GM12878 (cell line): ENCODE results near the gene HEATR1. TPM values are rescaled to one million over a fixed set of nuclear protein-coding genes. Genes with fewer than 3 reads are reported as not detected.

Source experiments
- ATAC-seq: fragments of 200-7000 bp; cut with Tn5 transposase; 3 replicates; pipeline ENCODE4 v1.9.1; 2020; ENCODE audit warnings: mild to moderate bottlenecking, moderate library complexity
- BruUV-seq: library from RNA; stranded (reverse); fragments of 400-500 nt; replicated peaks from 2 replicates; lab custom pipeline; 2021; lab: Mats Ljungman, UMichigan
- CTCF ChIA-PET: fragments of 300-600 bp; sonication (Branson Sonifier 250); formaldehyde crosslinking; extraction: SDS; loops from one replicate; lab custom pipeline; 2021; ENCODE audit warnings: inconsistent platforms; lab: Yijun Ruan, JAX
- POLR2A ChIA-PET: fragments of 350-600 bp; formaldehyde crosslinking; extraction: SDS; loops from one replicate; lab custom pipeline; 2021; ENCODE audit warnings: inconsistent platforms; lab: Charles Lee
- RAD21 ChIA-PET: fragments of 300-600 bp; sonication (Branson Sonifier 250); formaldehyde crosslinking; loops from one replicate; lab custom pipeline; 2023; ENCODE audit warnings: antibody characterized with exemption; ENCODE audit not compliant: unreplicated experiment; lab: Charles Lee
- SMC1A ChIA-PET: fragments of 300-600 bp; sonication (Branson Sonifier 250); formaldehyde crosslinking; loops from one replicate; lab custom pipeline; 2023; ENCODE audit not compliant: unreplicated experiment, uncharacterized antibody; lab: Charles Lee
- DNase-seq: peaks from one replicate; pipeline ENCODE4 v3.0.0-alpha.2; 2011; ENCODE audit warnings: low read depth, low spot score
- FAIRE-seq: peaks from 3 replicates; lab custom pipeline; 2011; peaks lifted over from hg19 to GRCh38; lab: Jason Lieb, UNC
- H2AFZ ChIP-seq: 2 replicates; pipeline ENCODE4 v1.6.0; 2011; ENCODE audit warnings: low read depth, low read length, control low read depth; ENCODE audit not compliant: control insufficient read depth
- H3K27ac ChIP-seq: 2 replicates; pipeline ENCODE4 v1.5.1; 2011; ENCODE audit warnings: control low read depth; ENCODE audit not compliant: control insufficient read depth, insufficient read depth
- H3K27me3 ChIP-seq, 2 experiments: replicated peaks in 1 of 2; 2 replicates each; pipeline versions ENCODE4 v1.6.0 to v1.6.1; 2011; ENCODE audit warnings: low read length in 1 of 2; ENCODE audit not compliant: control insufficient read depth in 2 of 2, insufficient read depth in 2 of 2
- H3K36me3 ChIP-seq, 2 experiments: 2 replicates each; pipeline ENCODE4 v1.5.1; 2011; ENCODE audit warnings: low read length in 1 of 2; ENCODE audit not compliant: control insufficient read depth in 2 of 2, insufficient read depth in 2 of 2
- H3K4me1 ChIP-seq: 2 replicates; pipeline ENCODE4 v1.6.1; 2011; ENCODE audit warnings: mild to moderate bottlenecking, low read length, moderate library complexity, mixed read lengths; ENCODE audit not compliant: control insufficient read depth, insufficient read depth
- H3K4me2 ChIP-seq: 2 replicates; pipeline ENCODE4 v1.6.0; 2011; ENCODE audit warnings: control low read depth; ENCODE audit not compliant: control insufficient read depth, insufficient read depth
- H3K4me3 ChIP-seq: fragments of 200-600 bp; sonication (generic); 2 replicates; pipeline ENCODE4 v1.5.1; 2016
- H3K79me2 ChIP-seq: 2 replicates; pipeline ENCODE4 v1.6.0; 2011; ENCODE audit warnings: low read length; ENCODE audit not compliant: control insufficient read depth, insufficient read depth
- H3K9ac ChIP-seq: 2 replicates; pipeline ENCODE4 v1.8.0; 2011; ENCODE audit warnings: low read length, control low read depth, mixed read lengths; ENCODE audit not compliant: control insufficient read depth, insufficient read depth
- H3K9me3 ChIP-seq: replicated peaks from 3 replicates; pipeline ENCODE4 v1.5.1; 2011; ENCODE audit warnings: mild to moderate bottlenecking, low read length; ENCODE audit not compliant: control insufficient read depth, insufficient read depth
- H4K20me1 ChIP-seq: 2 replicates; pipeline ENCODE4 v1.6.0; 2011; ENCODE audit not compliant: control insufficient read depth, insufficient read depth
- CHD4 ChIP-seq: fragments of 200-600 bp; sonication (generic); IDR thresholded peaks from 2 replicates; pipeline ENCODE4 v1.6.1; 2016; ENCODE audit warnings: mild to moderate bottlenecking
- ETV6 ChIP-seq, 2 experiments: fragments of 450-650 bp in 1 of 2; IDR thresholded peaks in 1 of 2; conservative IDR thresholded peaks in 1 of 2; 2 replicates each; pipeline ENCODE4 v1.6.1; 2014; ENCODE audit warnings: antibody characterized with exemption in 1 of 2, borderline replicate concordance in 1 of 2, low read depth in 1 of 2, mild to moderate bottlenecking in 1 of 2, moderate library complexity in 1 of 2
- FOXM1 ChIP-seq: IDR thresholded peaks from 2 replicates; pipeline ENCODE4 v1.6.1; 2012; ENCODE audit warnings: low read depth, mild to moderate bottlenecking, inconsistent platforms, low read length, moderate library complexity
- HDAC2 ChIP-seq: fragments of 200-600 bp; sonication (generic); IDR thresholded peaks from 2 replicates; pipeline ENCODE4 v1.6.1; 2017
- HDGF ChIP-seq: fragments of 450-650 bp; IDR thresholded peaks from 2 replicates; pipeline ENCODE4 v1.6.1; 2016; ENCODE audit warnings: antibody characterized with exemption
- MEF2B ChIP-seq: fragments of 450-650 bp; IDR thresholded peaks from 2 replicates; pipeline ENCODE4 v1.6.1; 2018; ENCODE audit warnings: mild to moderate bottlenecking, moderate library complexity; ENCODE audit not compliant: partially characterized antibody, poor library complexity, severe bottlenecking
- MTA3 ChIP-seq: IDR thresholded peaks from 2 replicates; pipeline ENCODE4 v1.6.1; 2012; ENCODE audit warnings: low read length, inconsistent platforms, borderline replicate concordance
- NR2C1 ChIP-seq: fragments of 450-650 bp; IDR thresholded peaks from 2 replicates; pipeline ENCODE4 v1.6.1; 2017; ENCODE audit warnings: antibody characterized with exemption, mild to moderate bottlenecking, moderate library complexity
- POLR2AphosphoS2 ChIP-seq: IDR thresholded peaks from 2 replicates; pipeline ENCODE4 v1.6.1; 2011; ENCODE audit warnings: low read depth, mild to moderate bottlenecking, low read length, improper control_type of control experiment, moderate library complexity
- RBBP5 ChIP-seq: fragments of 200-600 bp; sonication (generic); conservative IDR thresholded peaks from 2 replicates; pipeline ENCODE4 v1.6.1; 2016
- RELA ChIP-seq: fragments of 450-650 bp; IDR thresholded peaks from 2 replicates; pipeline ENCODE4 v1.8.0; 2014; ENCODE audit warnings: borderline replicate concordance; ENCODE audit not compliant: partially characterized antibody
- SIN3A ChIP-seq: IDR thresholded peaks from 2 replicates; pipeline ENCODE4 v1.6.1; 2012; ENCODE audit warnings: low read depth, low read length, improper control_type of control experiment
- TCF12 ChIP-seq: IDR thresholded peaks from 2 replicates; pipeline ENCODE4 v1.6.1; 2011; ENCODE audit warnings: low read depth, mild to moderate bottlenecking, low read length
- ZNF274 ChIP-seq: IDR thresholded peaks from one replicate; pipeline ENCODE4 v1.8.0; 2011; ENCODE audit not compliant: insufficient read length, insufficient read depth
- ZNF384 ChIP-seq: IDR thresholded peaks from 2 replicates; pipeline ENCODE4 v1.6.1; 2012; ENCODE audit warnings: low read depth, mild to moderate bottlenecking, low read length, improper control_type of control experiment, borderline replicate concordance
- WGBS: methylation state at CpG from one replicate; pipeline ENCODE4 v1.1.6; 2016; ENCODE audit warnings: low lambda C conversion rate; ENCODE audit not compliant: insufficient replicate concordance, insufficient coverage; ENCODE audit errors: missing lambda C conversion rate; 5-methylcytosine and 5-hydroxymethylcytosine counted together
- in situ Hi-C: fragments of 300-500 bp; cut with MboI; formaldehyde crosslinking; loops from 9 replicates; pipeline ENCODE4 v1.14.3; 2018; ENCODE audit warnings: mixed read lengths
- intact Hi-C: fragments of 100-400 bp; cut with micrococcal nuclease; formaldehyde crosslinking; loops from one replicate; pipeline ENCODE4 v1.14.2; 2022; ENCODE audit not compliant: unreplicated experiment
- polyA plus RNA-seq, 11 experiments: library from polyadenylated mRNA; depleted of rRNA in 4 of 11; unstranded in 6 of 11; stranded (reverse) in 5 of 11; fragments of >200 nt; fragmentation: Nextera tagmentation in 4 of 11; fragmentation: Illumina TruSeq in 1 of 11; extraction: Ambion mirVana in 4 of 11; extraction: Trizol in 1 of 11; gene quantifications; 1 replicate in 1 of 11; 2 replicates in 10 of 11; pipeline versions ENCODE4 v1.2.1 to v1.2.3, GENCODE V29; 2011 to 2016; ENCODE audit warnings: inconsistent platforms in 2 of 11, missing spikeins in 2 of 11, low read depth in 1 of 11
- total RNA-seq, 4 experiments: library from RNA; depleted of rRNA in 3 of 4; stranded (reverse); fragments of >200 nt in 3 of 4; fragmentation: Illumina TruSeq in 1 of 4; extraction: Trizol in 1 of 4; gene quantifications; 2 replicates each; pipeline versions ENCODE4 v1.2.1 to v1.2.3, GENCODE V29; 2013 to 2021
- TF ChIP-seq, protein P1 (sequence below): IDR thresholded peaks from 2 replicates; pipeline ENCODE4 v1.6.1; 2012; ENCODE audit warnings: low read depth, low read length, improper control_type of control experiment
- TF ChIP-seq, protein P2 (sequence below): IDR thresholded peaks from 2 replicates; pipeline ENCODE4 v1.6.1; 2011; ENCODE audit warnings: mild to moderate bottlenecking, low read depth, low read length, moderate library complexity; ENCODE audit not compliant: insufficient replicate concordance

HEATR1 gene
- total and polyA plus RNA-seq, 10 of the 15 experiments (the other 5 are each of a cell fraction or from before 2014, with no cell fraction given), result 8.6 to 72.3 (median 41.9) TPM

GRCh38 chr1:236575523-236575922 is 28.8 kb downstream of the HEATR1 start (continued):
- TF ChIP-seq, protein P1, sequence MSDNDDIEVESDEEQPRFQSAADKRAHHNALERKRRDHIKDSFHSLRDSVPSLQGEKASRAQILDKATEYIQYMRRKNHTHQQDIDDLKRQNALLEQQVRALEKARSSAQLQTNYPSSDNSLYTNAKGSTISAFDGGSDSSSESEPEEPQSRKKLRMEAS, result no peak
- no peak for TF ChIP-seq RBBP5

DNA sequence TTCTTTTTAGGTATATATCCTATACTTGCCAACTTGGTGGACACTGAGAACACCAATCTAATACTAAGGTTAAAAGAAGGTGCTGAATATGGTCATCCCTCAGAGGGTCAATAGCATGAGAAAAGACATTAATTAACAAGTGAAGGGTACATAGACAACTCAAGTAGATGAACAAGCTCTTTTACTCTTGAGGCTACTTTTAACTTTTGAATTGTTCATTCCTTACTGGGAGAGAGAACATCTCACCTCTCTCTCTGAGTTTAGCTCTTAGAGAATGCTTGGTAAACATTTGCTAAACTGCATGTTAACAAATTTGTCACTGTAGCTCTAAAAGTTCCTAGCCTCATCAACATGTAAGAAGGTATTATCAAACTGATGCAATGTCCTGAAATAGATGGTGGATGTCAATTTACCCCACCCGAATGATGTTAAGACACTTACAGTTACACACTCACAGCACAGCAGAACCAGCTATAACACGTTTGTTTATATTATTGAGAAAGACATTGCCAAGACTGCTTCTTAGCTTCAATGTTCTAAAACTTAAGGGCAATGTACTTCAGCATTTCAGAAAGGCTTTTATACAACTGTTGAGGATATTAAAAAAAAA is 35.9 kb downstream of the HEATR1 start:
- BruUV-seq, result no TSS peak
- TF ChIP-seq POLR2AphosphoS2 (no peak), ZNF274 (no peak), MTA3 (no peak), HDGF (no peak), ETV6 (conservative IDR thresholded peaks at IDR 0.05 in 1 of 2, IDR thresholded peaks at IDR 0.05 in 1 of 2; ENCODE audit: borderline replicate concordance in 1 of 2, low read depth in 1 of 2) (no peak), HDAC2 (no peak), NR2C1 (no peak), FOXM1 (no peak), MEF2B (no peak), CHD4 (no peak), ZNF384 (no peak), TCF12 (no peak), RELA (no peak), SIN3A (no peak)
- TF ChIP-seq, protein P2, sequence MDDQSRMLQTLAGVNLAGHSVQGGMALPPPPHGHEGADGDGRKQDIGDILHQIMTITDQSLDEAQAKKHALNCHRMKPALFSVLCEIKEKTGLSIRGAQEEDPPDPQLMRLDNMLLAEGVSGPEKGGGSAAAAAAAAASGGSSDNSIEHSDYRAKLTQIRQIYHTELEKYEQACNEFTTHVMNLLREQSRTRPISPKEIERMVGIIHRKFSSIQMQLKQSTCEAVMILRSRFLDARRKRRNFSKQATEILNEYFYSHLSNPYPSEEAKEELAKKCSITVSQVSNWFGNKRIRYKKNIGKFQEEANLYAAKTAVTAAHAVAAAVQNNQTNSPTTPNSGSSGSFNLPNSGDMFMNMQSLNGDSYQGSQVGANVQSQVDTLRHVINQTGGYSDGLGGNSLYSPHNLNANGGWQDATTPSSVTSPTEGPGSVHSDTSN, result no peak
- SMC1A ChIA-PET, result interaction anchor here (1.3 kb wide), 1 partner anchor 9 kb away, joined by 5 read pairs; no protein-coding TSS in a partner anchor
- H4K20me1 ChIP-seq, result no peaks in the 10 kb centered on the region
- ATAC-seq (no peak), DNase-seq (no peak), FAIRE-seq (no peak)
- H2AFZ ChIP-seq, result no peak overlapping the region
- intact Hi-C loops, result no loop called here
- no peaks in the 10 kb centered on the region for H3K9me3 ChIP-seq
- RAD21 ChIA-PET, result no interaction called here
- H3K4me3 ChIP-seq, result no peak overlapping the region
- no peak overlapping the region for H3K4me2 ChIP-seq
- H3K27ac ChIP-seq, result no peak overlapping the region
- no peaks in the 10 kb centered on the region for H3K27me3 ChIP-seq
- H3K36me3 ChIP-seq, result peaks cover 13 to 43% of the 10 kb centered on the region in 2 experiments
- CTCF ChIA-PET, result interaction anchor here (0.7 to 1.4 kb wide), 2 partner anchors 9 to 1478 kb away, joined by 3 read pairs; no protein-coding TSS in a partner anchor
- no peaks in the 10 kb centered on the region for H3K4me1 ChIP-seq
- POLR2A ChIA-PET, result interaction anchor here (0.7 kb wide), 1 partner anchor 44 kb away, joined by 7 read pairs; no protein-coding TSS in a partner anchor
- H3K9ac ChIP-seq, result no peak overlapping the region
- 100% methylated on average over 2 of the region's 2 CpGs for WGBS
- H3K79me2 ChIP-seq, result no peaks in the 10 kb centered on the region
- in situ Hi-C loops, result no loop called here
